HG03045 (cell line): ENCODE measurements around the gene SEZ6L.

Source experiments
- ATAC-seq: cut with Tn5 transposase; IDR thresholded peaks from one replicate; pipeline ENCODE4 v1.9.1; 2021; ENCODE audit warnings: mild to moderate bottlenecking, moderate library complexity; ENCODE audit not compliant: unreplicated experiment

Gene SEZ6L

DNA sequence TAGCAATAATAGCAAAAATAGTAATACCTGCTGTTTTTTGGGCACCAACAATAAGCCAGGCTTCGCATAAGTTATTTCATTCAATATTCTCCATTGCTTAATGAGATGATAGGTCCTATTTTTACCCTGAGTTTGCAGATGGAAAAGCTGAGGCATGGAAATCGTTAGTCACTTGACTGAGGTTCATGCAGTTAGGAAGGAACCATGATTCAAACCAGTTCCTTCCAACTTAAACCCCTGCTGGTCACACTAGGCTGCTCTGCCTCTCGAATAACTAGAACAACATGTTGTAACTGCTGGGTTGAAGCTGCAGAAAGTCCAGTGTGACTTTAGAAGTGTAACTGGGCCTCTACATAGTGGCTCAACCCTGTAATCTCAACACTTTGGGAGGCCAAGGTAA, 69.3 kb downstream of the SEZ6L start:
- ATAC-seq: no peak

DNA sequence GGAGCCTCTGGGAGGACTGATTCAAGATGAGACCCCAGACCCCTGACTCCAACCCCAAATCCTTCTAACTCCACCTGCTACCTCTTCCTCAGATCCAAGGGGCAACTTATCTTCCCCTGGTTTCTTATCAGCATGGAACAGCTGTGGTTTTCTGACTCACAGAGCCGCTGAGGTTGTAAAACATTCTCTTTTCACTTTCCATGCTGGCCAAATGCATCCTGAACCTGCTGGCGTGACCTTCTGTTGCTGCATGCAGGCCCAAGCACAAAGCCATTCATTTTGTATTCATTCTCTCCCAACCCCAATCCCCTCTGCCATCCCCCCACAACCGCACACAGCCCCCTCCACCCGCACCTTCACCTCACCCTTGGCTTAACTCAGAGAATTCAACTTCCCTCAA, 70.3 kb downstream of the SEZ6L start:
- no peak for ATAC-seq

- no peak for ATAC-seq
Observed at GRCh38 chr22:26241361-26241760, 72.1 kb downstream of the SEZ6L start.

DNA sequence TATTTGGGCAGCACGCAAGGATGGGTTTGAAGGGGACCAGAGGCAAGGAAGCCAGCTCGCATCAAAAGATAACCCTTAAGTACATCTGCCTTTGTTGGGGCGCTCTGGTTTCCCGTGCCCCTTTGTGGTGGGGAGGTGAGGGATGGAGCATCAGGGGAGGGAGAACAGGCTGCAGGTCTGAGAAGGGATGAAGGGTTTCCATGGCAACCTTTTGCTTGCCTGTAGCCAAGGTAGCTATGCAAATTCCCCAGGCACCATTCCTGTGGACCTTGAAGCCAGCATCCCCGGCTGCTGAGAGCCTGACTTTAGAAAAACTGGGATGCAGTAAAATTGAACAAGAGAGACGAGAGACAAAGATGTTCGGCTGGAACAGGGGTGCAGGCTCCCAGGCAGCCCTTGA, 75.7 kb downstream of the SEZ6L start:
- no peak for ATAC-seq

GRCh38 chr22:26246552-26246951, 77.3 kb downstream of the SEZ6L start:
- ATAC-seq: no peak

GRCh38 chr22:26251869-26252268, 82.6 kb downstream of the SEZ6L start:
- ATAC-seq: no peak

- no peak for ATAC-seq
Observed at GRCh38 chr22:26259510-26259909, 90.2 kb downstream of the SEZ6L start.

- ATAC-seq: no peak
Observed at GRCh38 chr22:26264162-26264561, 94.9 kb downstream of the SEZ6L start.

DNA sequence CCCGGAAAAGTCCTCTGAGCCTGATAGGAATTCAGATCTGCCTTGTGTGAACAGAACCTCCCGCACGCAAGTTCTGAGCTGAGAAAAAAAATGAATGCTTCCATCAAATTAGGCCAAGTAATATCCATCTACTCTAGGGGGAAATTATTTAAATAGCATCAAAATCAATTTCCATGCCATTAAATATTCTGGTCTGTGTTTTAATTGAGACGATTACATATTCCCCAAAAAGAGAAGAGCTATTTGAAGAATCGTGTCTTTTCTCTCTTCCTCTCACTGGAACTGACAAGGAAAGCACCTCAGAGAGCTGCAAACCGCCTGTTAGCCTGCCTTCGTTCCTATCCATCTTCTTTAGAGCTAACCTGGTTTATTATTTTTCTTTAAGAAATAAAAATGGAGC, 96.0 kb downstream of the SEZ6L start:
- no peak for ATAC-seq

DNA sequence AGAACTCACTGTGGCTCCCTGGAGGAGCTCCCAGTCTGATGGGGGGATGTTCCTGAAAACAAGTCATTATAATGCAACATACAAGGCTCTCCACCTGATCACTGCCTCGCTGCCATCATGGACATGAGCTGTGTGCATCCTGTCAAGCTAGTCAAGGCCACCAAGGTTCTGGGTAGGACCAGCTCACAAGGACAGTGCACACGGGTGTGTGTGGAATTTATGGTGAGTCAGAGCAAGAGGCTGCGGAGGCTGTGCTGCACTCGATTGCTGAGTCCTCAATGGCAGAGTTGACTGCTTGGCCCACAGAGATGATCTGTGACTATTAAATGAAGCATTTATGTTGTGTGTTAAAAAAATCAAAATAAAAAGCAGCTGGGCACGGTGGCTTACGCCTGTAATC, 96.6 kb downstream of the SEZ6L start:
- no peak for ATAC-seq

DNA sequence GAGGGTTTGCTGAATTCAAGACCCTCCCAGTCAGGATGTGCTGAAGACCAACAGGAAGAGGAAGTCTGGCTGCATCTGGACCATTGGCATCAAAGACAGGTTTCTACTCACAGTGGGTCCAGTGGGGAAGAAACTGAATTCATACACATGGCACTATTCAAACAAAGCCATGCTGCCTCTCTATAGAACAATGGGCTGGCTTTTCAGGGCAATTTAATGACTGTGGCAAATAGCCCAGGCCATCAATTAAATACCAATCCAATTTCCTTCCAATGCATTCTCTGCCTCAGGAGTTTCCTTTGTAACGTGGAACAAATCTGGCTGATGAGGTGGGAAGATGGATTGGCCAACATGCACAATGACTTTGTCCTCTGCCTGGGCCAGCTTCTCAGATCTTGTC, 98.6 kb downstream of the SEZ6L start:
- no peak for ATAC-seq

DNA sequence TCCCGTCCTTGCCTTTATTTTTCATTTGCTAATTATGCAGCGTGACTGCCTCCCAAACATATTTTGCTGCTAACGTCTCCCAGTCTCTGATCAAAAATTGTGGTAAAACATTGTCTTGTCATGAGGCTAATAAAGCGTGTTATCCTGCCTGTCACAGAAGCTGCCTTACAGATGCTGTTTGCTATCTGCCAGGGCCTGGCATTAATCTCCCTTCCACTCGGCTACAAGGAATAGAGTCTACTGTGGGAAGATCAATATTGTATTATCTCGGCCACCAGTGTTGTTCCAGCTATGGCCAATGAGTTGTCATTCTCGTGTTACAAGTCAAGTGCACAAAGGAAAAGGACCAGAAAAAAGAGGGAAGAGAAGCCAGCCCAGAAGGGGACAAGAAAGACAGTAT, 100.3 kb downstream of the SEZ6L start:
- ATAC-seq: no peak

DNA sequence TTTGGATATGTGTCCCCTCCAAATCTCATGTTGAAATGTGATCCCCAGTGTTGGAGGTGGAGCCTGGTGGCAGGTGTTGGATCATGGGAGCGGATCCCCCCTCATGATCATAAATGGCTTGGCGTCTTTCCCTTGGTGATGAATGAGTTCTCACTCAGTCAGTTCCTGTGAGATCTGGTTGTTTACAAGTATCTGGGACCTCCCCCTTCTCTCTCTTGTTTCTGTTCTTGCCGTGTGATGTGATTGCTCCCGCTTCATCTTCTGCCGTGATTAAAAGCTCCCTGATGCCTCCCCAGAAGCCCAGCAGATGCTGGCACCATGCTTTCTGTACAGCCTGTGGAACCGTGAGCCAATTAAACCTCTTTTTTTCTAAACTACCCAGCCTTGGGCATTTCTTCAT, 102.2 kb downstream of the SEZ6L start:
- ATAC-seq: no peak

DNA sequence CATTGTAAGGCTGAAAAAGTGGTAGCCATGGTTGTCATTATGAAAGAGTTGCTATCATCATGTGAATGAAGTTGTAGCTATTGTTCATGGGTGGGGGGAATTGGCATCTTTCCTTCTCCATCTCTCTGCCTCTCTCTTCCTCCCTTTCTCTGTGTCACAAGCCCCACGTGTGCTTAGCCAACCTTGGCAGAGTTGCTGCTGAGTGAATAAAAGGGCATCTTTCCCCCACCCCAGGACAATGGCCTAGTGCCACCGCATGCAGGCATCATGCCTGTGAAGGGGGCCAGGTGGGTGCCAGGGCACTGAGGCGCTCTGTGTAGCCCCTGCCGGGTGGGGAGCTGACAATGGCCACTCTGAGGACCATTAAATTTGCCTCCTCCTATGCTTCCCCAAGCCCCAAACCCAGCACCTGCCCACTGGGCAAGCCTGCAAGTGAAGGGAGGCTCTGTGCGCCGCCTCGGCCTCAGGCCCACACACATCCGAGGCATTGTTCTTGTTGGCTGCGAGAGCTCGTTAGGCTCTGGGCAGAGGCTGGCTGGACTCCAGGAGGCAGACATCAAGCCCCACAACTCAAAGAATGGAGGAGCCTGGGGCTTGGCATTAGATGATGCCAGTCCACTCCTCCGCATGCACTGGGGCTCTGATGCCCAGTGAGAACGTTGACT, 103.9 kb downstream of the SEZ6L start:
- ATAC-seq: no peak

DNA sequence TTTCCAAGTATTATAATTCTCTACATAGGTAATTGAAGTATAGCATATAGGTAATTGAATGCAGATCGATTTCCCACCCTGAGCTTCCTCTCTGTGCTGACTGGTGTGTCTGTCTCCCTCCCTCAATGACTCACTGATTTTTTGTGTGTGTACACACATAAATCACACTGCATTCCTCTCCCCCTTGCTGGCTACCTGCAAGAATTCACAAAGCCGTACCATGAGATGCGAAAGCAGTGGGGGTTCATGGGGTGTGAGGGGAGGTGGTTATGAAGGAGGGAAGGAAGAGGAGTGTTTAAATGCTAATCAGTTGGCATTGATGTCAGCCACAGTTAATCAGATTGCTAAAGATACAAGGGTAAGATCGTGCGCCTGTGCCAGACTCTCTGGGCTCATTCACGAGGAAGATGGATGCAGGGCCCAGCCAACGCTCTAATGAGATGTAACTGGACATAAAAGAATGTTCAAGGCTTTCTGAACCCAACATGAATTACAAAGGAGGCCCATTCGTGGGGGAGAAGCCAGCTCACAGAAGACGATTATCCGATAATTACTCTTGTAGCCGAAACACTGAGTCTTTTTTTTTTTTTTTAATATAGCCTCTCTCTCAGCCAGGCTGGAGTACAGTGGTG, 107.4 kb downstream of the SEZ6L start:
- ATAC-seq: no peak

DNA sequence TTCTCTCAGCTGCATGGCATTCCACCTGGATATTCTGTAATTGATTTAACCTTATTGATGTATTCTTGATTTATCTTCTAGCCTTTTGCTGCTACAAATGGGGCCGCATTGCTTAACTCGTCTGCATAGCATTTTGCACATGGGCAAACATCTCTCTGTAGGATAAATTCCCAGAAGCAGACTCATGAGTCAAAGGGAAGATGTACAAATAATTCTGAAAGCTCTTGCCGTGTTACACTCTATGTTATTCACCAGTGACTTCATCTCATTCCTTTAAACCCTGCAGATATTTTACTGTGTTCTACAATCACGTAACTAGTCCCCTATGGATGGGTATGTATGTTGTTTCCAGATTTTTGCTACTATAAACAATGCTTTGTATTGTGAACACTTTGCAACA, 112.7 kb downstream of the SEZ6L start:
- no peak for ATAC-seq

GRCh38 chr22:26283330-26283729, 114.1 kb downstream of the SEZ6L start:
- ATAC-seq: no peak

DNA sequence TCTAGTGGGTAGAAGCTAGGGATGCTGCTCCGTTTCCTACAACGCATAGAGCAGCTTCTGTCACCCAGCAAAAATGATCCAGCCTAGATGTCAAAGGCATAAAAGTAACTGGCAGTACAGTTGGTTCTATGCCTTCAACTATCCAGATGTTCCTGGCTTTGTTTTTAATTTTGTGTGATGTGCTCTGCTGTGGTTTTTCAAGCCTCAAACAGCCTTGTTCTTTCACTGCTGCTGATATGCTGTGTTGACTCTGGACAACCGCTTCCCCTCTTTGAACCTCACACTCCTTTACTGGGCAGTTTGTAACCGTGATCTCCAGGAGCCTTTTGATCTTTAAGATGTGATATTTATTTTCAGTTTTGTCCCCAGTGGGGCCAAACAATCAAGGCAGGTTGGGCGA, 116.4 kb downstream of the SEZ6L start:
- ATAC-seq: no peak

DNA sequence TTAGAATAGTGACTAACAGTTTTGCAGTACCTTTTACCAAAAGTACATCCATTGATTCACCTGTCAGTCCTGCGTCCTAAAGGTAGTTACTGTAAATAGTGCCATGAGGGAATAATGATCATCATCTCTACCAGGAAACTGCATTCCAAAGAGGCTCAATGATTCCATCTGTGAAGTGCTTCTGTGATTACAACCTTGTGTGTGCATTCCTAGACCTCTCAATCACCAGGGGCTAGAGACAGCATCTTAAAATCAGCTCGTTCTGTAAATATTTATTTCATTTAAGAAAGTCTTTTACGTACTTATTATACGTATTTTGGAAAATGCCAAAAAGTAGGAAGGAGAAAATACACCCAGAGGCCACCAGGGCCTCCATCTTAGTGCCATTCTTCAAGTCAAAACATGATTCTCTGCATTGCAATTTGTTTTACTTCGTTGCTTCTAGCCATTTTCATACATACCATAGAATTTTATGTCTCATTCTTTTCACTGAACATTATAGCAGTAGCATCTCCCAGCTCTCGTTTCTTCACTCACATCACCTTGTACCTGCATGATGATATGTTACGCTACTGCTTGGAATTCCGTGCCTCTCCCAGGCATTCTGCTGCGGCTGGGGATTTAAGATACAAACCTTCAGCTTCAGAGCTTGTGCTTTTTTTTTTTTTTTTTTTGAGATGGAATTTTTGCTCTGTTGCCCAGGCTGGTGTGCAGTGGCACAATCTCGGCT, 117.0 kb downstream of the SEZ6L start:
- no peak for ATAC-seq

DNA sequence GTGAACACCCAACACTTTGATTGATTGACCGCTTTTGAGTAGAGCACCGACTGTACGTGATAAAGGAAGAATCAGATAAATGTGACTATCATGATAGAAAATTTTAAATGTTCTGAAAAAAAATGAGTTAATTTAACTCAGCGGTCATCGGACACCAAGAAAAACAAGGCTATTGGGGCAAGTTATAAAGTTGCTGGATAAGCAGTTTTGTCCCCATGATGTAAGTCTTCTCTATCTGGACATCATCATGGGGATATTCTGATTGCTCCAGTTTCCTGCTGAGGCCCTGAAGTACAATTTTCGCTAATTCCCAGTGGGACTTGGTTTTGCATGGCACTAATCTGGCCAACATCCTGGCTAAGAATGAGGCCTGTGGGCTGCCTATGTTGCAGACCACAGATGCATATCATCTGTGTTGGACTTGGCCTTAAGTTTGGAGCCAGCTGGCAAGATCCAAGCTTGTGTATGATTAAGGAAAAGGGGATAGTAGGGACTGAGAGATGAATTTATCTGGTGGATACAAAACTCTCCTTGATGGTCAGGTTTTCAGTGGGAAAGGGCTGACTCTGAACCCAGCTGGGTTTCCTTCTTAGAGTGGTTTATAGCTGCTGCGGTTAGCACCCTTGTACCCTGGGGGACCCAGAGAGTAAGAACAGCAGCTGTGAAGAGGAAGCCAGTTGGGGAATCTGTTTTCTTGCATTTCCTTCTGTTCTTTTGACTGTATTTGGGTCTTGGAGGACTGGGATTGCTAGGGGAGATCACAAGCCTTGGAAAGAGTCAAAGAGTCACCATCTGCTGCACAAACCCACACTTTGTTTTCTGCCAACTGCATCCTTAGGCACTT, 118.3 kb downstream of the SEZ6L start:
- ATAC-seq: no peak

DNA sequence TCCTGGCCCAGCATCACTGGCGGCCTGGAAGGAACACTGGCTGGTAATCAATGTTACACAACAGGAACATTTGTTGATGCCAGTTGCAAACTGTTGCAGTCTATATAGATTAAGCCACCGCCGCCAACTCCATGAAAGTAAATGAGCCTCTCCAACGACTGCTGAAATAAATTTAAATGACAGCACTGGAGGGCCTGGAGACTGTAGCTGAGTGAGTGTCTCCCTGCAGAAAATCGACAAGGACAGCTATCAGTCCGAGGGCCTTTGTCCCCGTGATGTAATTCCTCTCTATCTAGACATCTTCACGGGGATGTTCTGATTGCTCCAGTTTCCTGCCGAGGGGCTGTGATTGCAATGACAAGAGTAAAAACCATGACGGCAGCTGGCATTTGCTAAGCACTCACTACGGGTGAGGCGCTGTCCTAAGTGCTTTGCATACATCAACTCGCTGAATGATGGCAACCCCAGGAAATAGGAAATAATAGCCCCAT, 120.4 kb downstream of the SEZ6L start:
- ATAC-seq: no peak
